Measurements from ENCODE around the gene ARHGDIA. TPM values are rescaled to one million over a fixed set of nuclear protein-coding genes. Genes with fewer than 3 reads are reported as not detected.

The ARHGDIA gene
- total RNA-seq, 4 donors from 2014 or later: 31.2 to 350 (median 55.1) TPM

GRCh38 chr17:81867991-81868673 is 3.0 kb downstream of the ARHGDIA start:
- Histone ChIP-seq H3K4me3 (no peak overlapping the region), H3K27ac (peak overlapping the region; percentile 96 to 97), H3K4me1 (peaks cover 0 to 34% of the 10 kb centered on the region in 2 donors), H3K27me3 (no peaks in the 10 kb centered on the region), H3K36me3 (no peaks in the 10 kb centered on the region), H3K9me3 (no peaks in the 10 kb centered on the region)
- intact Hi-C loops (cut with DNase I; ENCODE audit: low total_unique reads): no loop called here
- DNase-seq: no peak
- TF ChIP-seq, protein P1, sequence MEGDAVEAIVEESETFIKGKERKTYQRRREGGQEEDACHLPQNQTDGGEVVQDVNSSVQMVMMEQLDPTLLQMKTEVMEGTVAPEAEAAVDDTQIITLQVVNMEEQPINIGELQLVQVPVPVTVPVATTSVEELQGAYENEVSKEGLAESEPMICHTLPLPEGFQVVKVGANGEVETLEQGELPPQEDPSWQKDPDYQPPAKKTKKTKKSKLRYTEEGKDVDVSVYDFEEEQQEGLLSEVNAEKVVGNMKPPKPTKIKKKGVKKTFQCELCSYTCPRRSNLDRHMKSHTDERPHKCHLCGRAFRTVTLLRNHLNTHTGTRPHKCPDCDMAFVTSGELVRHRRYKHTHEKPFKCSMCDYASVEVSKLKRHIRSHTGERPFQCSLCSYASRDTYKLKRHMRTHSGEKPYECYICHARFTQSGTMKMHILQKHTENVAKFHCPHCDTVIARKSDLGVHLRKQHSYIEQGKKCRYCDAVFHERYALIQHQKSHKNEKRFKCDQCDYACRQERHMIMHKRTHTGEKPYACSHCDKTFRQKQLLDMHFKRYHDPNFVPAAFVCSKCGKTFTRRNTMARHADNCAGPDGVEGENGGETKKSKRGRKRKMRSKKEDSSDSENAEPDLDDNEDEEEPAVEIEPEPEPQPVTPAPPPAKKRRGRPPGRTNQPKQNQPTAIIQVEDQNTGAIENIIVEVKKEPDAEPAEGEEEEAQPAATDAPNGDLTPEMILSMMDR (IDR thresholded peaks at IDR 0.05): no peak
- no peak for TF ChIP-seq POLR2A (IDR thresholded peaks at IDR 0.05)

DNA sequence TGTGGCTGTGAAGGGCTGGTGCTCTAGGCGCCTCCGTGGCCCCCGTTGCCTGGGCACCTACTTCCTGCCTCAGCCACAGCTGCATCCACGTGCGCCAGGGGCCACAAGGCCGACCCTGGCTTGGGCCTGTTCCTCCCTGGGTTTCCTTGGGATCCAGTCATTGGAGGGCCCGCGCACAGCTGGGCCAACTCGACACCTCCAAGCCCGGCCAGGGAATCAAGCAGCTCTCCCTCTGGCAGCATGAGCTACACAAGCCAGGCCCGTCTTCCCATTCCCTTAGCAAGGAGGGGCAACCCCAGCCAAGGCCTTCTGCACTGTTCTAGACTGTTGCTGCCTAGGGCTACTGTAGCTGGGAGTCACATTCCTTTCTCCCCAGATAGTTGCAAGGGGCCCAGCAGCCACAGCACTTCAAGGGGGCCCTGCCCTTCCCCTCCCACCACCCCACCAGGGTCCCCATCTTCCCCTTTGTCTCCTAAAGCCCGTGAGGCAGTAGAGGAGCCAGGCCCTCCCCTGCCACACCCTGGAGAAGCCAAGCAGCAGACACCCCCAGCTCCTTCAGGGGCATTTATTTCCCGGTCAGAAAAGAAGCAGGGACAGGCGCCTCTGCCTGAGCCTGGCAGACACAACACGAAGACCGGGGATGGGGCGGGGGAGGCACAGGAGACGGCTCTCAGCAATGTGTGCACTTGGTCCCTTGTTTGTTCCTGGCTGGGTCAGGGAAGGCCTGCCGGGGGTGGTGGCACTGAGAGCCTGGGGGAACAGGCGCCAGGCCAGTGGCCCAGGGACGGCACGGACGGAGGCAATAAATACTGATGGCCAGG is 3.8 kb downstream of the ARHGDIA start:
- no peaks in the 10 kb centered on the region for H3K9me3 ChIP-seq
- no peak for DNase-seq
- H3K4me1 ChIP-seq: peaks cover 0 to 34% of the 10 kb centered on the region in 2 donors
- peak overlapping the region; percentile 96 to 97 for H3K27ac ChIP-seq
- H3K36me3 ChIP-seq: no peaks in the 10 kb centered on the region
- no peak for TF ChIP-seq POLR2A (IDR thresholded peaks at IDR 0.05)
- TF ChIP-seq, protein P1 (IDR thresholded peaks at IDR 0.05): no peak
- H3K27me3 ChIP-seq: no peaks in the 10 kb centered on the region
- intact Hi-C loops (cut with DNase I; ENCODE audit: low total_unique reads): no loop called here
- no peak overlapping the region for H3K4me3 ChIP-seq

DNA sequence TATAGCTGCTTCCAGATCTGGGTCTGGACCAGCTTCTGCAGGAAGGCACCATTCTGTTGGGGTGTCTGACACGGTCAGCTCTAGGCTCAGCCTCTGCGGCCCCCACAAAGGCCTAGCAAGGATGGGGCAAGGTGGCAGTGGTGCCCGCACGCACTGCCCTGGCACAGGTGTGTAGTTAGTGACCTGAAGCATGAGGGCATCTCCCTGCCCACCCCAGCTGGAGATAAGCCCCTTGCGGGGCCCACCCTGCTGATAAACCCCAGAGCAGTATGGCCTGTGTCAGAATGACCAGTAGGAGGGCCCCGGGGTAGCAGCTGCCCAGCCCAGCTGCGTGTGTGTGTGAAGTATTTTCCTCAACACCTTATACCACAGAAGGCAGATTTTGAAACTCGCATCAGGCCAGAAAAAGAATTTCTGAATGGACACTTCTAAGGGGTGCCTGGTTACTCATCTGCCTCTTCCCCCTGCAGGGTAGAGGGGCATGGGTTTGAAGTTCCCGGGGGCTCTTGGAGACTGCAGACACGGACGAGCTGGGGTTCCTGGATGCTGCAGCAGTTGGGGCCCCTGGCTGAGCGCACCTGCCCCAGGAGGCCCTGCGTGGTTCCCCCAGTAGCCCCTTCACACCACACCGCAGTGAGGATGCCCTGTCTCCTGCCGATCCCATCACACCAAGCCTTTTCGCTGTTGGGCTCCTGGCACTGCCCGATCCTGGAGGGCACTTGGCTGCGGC is 4.5 kb downstream of the ARHGDIA start:
- TF ChIP-seq, protein P1 (IDR thresholded peaks at IDR 0.05): no peak
- TF ChIP-seq POLR2A (IDR thresholded peaks at IDR 0.05): no peak
- intact Hi-C loops (cut with DNase I; ENCODE audit: low total_unique reads): no loop called here
- H3K27ac ChIP-seq: peak overlapping the region in 1 of 2 donors; percentile 97
- H3K27me3 ChIP-seq: no peaks in the 10 kb centered on the region
- H3K4me1 ChIP-seq: peaks cover 4 to 34% of the 10 kb centered on the region in 2 donors
- no peaks in the 10 kb centered on the region for H3K36me3 ChIP-seq
- no peaks in the 10 kb centered on the region for H3K9me3 ChIP-seq
- DNase-seq: no peak
- no peak overlapping the region for H3K4me3 ChIP-seq

- DNase-seq: peak in 1 of 2 donors; percentile 44
- TF ChIP-seq, protein P1 (IDR thresholded peaks at IDR 0.05): no peak
- TF ChIP-seq POLR2A (IDR thresholded peaks at IDR 0.05): no peak
- Histone ChIP-seq H3K27ac (no peak overlapping the region), H3K4me3 (no peak overlapping the region), H3K4me1 (peaks cover 4 to 34% of the 10 kb centered on the region in 2 donors), H3K9me3 (no peaks in the 10 kb centered on the region), H3K36me3 (no peaks in the 10 kb centered on the region), H3K27me3 (no peaks in the 10 kb centered on the region)
- intact Hi-C loops (cut with DNase I; ENCODE audit: low total_unique reads): no loop called here
Measured at GRCh38 chr17:81865733-81866439, 5.3 kb downstream of the ARHGDIA start.
